Epidermal melanocyte (primary cell): ENCODE data around the gene TBC1D26.
A peak's percentile ranks its signal among the peaks of the same experiment; 100 is the strongest.
"Not testable (repeated sequence)": the region's sequence is repeated elsewhere in the genome, so short reads cannot be mapped to it uniquely, and the experiment has no call there.

Experiments
- DNase-seq: peaks from one replicate; pipeline ENCODE4 v3.0.0; 2011; ENCODE audit warnings: low spot score; ENCODE audit not compliant: insufficient read length

Gene TBC1D26

GRCh38 chr17:15742921-15743320, 10.8 kb downstream of the TBC1D26 start:
- no peak for DNase-seq

GRCh38 chr17:15744074-15744676, 12.1 kb downstream of the TBC1D26 start:
- no peak for DNase-seq

GRCh38 chr17:15744885-15745284, 12.8 kb downstream of the TBC1D26 start:
- no peak for DNase-seq

- not testable (repeated sequence) for DNase-seq
Measured at GRCh38 chr17:15749403-15749802, 17.3 kb downstream of the TBC1D26 start.

- DNase-seq = not testable (repeated sequence)
Measured at GRCh38 chr17:15768865-15769533, 36.9 kb downstream of the TBC1D26 start.

GRCh38 chr17:15770679-15771078, 38.6 kb downstream of the TBC1D26 start:
- DNase-seq = not testable (repeated sequence)

GRCh38 chr17:15776871-15777270, 44.8 kb downstream of the TBC1D26 start:
- no peak for DNase-seq

GRCh38 chr17:15777297-15777696, 45.2 kb downstream of the TBC1D26 start:
- DNase-seq = no peak

GRCh38 chr17:15777717-15778116, 45.6 kb downstream of the TBC1D26 start:
- no peak for DNase-seq

- DNase-seq = no peak
Measured at GRCh38 chr17:15779119-15779518, 47.0 kb downstream of the TBC1D26 start.

GRCh38 chr17:15780188-15780587, 48.1 kb downstream of the TBC1D26 start:
- no peak for DNase-seq

GRCh38 chr17:15782866-15783265, 50.8 kb downstream of the TBC1D26 start:
- peak; percentile 22 for DNase-seq

GRCh38 chr17:15783461-15783860, 51.4 kb downstream of the TBC1D26 start:
- no peak for DNase-seq

- DNase-seq = not testable (repeated sequence)
Measured at GRCh38 chr17:15784351-15784750, 52.3 kb downstream of the TBC1D26 start.

- DNase-seq = not testable (repeated sequence)
Measured at GRCh38 chr17:15787363-15788075, 55.4 kb downstream of the TBC1D26 start.

- DNase-seq = not testable (repeated sequence)
Measured at GRCh38 chr17:15788365-15788764, 56.3 kb downstream of the TBC1D26 start.
